RWPE2 (cell line): ENCODE data around the gene ZNF81.

Source experiments
- ATAC-seq: fragments of 200-7000 bp; cut with Tn5 transposase; 3 replicates; pipeline ENCODE4 v1.9.1; 2021; ENCODE audit warnings: low read depth
- DNase-seq: peaks from one replicate; pipeline ENCODE4 v3.0.0-alpha.2; 2020; ENCODE audit warnings: low spot score
- H3K27ac ChIP-seq: fragments of 450-650 bp; 2 replicates; pipeline ENCODE4 v1.5.1; 2017; ENCODE audit warnings: mild to moderate bottlenecking; ENCODE audit not compliant: poor library complexity, severe bottlenecking
- H3K27me3 ChIP-seq: fragments of 250-450 bp; sonication (Bioruptor Pico); 2 replicates; pipeline ENCODE4 v1.5.1; 2021; ENCODE audit warnings: mild to moderate bottlenecking, moderate library complexity; ENCODE audit not compliant: insufficient read depth, poor library complexity, severe bottlenecking
- H3K36me3 ChIP-seq: fragments of 250-450 bp; sonication (Bioruptor Pico); 2 replicates; pipeline ENCODE4 v1.5.1; 2020; ENCODE audit warnings: low read depth, mild to moderate bottlenecking, moderate library complexity
- H3K4me1 ChIP-seq: fragments of 250-450 bp; sonication (Bioruptor Pico); 2 replicates; pipeline ENCODE4 v1.5.1; 2021; ENCODE audit warnings: mild to moderate bottlenecking, moderate library complexity; ENCODE audit not compliant: insufficient read depth, poor library complexity, severe bottlenecking
- H3K4me3 ChIP-seq: fragments of 250-450 bp; sonication (Bioruptor Pico); 2 replicates; pipeline ENCODE4 v1.5.1; 2021; ENCODE audit warnings: mild to moderate bottlenecking, moderate library complexity; ENCODE audit not compliant: severe bottlenecking
- H3K9me3 ChIP-seq: fragments of 250-450 bp; sonication (Bioruptor Pico); 2 replicates; pipeline ENCODE4 v1.5.1; 2021; ENCODE audit warnings: mild to moderate bottlenecking, moderate library complexity; ENCODE audit not compliant: severe bottlenecking
- TF ChIP-seq, protein P1 (sequence below): fragments of 450-650 bp; IDR thresholded peaks from one replicate; pipeline ENCODE4 v1.5.1; 2017; ENCODE audit warnings: mild to moderate bottlenecking, moderate library complexity; ENCODE audit not compliant: poor library complexity, severe bottlenecking

The ZNF81 gene

DNA sequence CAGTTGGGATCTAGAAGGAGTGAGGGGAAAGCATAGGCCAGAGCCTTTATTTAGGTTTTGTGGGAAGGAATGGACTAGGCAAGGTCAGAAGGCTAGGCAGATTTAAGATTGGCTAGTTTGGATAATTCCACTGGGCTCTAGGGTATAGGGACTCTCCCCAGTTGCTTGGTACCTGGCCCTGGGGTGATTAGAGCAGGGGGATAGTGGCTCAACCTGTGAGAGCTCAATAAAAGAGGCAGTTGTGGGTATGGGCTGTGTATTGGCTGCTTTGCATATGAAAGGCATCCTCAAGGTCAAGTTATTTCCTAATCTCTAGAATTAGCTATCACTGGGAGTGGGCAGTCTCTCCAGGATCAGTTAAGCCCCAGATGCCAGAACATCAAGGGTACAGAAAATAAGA is 61.3 kb downstream of the ZNF81 start:
- H3K4me3 ChIP-seq: no peak overlapping the region
- H3K27me3 ChIP-seq: no peaks in the 10 kb centered on the region
- H3K36me3 ChIP-seq: no peaks in the 10 kb centered on the region
- H3K27ac ChIP-seq: no peak overlapping the region
- DNase-seq: no peak
- TF ChIP-seq, protein P1, sequence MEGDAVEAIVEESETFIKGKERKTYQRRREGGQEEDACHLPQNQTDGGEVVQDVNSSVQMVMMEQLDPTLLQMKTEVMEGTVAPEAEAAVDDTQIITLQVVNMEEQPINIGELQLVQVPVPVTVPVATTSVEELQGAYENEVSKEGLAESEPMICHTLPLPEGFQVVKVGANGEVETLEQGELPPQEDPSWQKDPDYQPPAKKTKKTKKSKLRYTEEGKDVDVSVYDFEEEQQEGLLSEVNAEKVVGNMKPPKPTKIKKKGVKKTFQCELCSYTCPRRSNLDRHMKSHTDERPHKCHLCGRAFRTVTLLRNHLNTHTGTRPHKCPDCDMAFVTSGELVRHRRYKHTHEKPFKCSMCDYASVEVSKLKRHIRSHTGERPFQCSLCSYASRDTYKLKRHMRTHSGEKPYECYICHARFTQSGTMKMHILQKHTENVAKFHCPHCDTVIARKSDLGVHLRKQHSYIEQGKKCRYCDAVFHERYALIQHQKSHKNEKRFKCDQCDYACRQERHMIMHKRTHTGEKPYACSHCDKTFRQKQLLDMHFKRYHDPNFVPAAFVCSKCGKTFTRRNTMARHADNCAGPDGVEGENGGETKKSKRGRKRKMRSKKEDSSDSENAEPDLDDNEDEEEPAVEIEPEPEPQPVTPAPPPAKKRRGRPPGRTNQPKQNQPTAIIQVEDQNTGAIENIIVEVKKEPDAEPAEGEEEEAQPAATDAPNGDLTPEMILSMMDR: no peak
- ATAC-seq: no peak
- H3K4me1 ChIP-seq: no peaks in the 10 kb centered on the region
- no peaks in the 10 kb centered on the region for H3K9me3 ChIP-seq

DNA sequence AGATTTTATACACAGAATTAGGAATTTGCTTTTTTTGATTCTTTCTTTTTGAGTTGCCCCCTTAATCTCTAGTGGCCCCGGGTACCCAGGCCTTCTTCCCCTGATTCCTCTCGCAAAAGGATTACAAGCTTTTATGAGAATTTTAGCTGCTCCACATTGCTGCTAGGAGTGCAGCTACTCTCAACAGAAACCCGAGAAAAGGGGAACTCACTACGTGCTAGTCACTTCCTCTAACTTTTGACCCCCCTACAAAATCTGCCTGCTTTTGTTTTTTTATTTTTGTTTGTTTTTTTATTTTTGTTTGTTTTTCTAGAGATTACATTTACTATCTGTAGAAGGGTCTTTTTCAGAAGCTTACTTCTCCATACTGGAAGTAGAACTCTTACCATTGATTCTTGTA is 64.1 kb downstream of the ZNF81 start:
- no peak for ATAC-seq
- Histone ChIP-seq H3K9me3 (no peaks in the 10 kb centered on the region), H3K36me3 (no peaks in the 10 kb centered on the region), H3K27me3 (no peaks in the 10 kb centered on the region), H3K4me3 (no peak overlapping the region), H3K4me1 (no peaks in the 10 kb centered on the region), H3K27ac (no peak overlapping the region)
- no peak for DNase-seq
- TF ChIP-seq, protein P1: no peak

DNA sequence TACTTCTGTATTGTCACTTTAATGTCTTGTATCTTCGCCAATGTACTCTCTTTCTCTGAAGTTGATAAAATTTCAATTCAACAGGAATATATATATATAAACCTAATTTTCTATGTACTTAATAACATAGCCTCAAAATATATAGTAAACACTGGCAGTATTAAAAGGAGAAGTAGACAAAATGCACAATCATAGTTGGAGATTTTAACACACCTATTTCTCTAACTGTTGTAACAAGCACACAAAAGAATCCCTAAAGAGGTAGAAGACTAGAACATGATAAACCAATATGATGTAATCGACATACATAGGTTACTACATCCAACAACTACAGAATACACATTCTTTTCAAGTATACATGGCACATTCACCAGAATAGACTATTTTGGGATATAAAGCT is 65.5 kb downstream of the ZNF81 start:
- no peaks in the 10 kb centered on the region for H3K9me3 ChIP-seq
- no peaks in the 10 kb centered on the region for H3K4me1 ChIP-seq
- H3K36me3 ChIP-seq: no peaks in the 10 kb centered on the region
- no peaks in the 10 kb centered on the region for H3K27me3 ChIP-seq
- no peak overlapping the region for H3K4me3 ChIP-seq
- ATAC-seq (no peak), DNase-seq (no peak)
- TF ChIP-seq, protein P1: no peak
- no peak overlapping the region for H3K27ac ChIP-seq

DNA sequence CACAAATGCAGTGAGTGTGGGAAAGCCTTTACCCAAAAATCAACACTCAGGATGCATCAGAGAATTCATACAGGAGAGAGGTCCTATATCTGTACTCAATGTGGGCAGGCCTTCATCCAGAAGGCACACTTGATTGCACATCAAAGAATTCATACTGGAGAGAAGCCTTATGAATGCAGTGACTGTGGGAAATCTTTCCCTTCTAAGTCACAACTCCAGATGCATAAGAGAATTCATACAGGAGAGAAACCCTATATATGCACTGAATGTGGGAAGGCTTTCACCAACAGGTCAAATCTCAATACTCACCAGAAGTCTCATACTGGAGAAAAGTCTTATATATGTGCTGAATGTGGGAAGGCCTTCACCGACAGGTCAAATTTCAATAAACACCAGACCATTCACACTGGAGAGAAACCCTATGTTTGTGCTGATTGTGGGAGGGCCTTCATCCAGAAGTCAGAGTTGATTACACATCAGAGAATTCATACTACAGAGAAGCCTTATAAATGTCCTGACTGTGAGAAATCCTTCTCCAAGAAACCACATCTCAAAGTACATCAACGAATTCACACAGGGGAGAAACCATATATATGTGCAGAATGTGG is 79.3 kb downstream of the ZNF81 start:
- TF ChIP-seq, protein P1: no peak
- no peaks in the 10 kb centered on the region for H3K36me3 ChIP-seq
- H3K27ac ChIP-seq: no peak overlapping the region
- no peak overlapping the region for H3K4me3 ChIP-seq
- no peaks in the 10 kb centered on the region for H3K27me3 ChIP-seq
- H3K9me3 ChIP-seq: no peaks in the 10 kb centered on the region
- DNase-seq (no peak), ATAC-seq (no peak)
- no peaks in the 10 kb centered on the region for H3K4me1 ChIP-seq

DNA sequence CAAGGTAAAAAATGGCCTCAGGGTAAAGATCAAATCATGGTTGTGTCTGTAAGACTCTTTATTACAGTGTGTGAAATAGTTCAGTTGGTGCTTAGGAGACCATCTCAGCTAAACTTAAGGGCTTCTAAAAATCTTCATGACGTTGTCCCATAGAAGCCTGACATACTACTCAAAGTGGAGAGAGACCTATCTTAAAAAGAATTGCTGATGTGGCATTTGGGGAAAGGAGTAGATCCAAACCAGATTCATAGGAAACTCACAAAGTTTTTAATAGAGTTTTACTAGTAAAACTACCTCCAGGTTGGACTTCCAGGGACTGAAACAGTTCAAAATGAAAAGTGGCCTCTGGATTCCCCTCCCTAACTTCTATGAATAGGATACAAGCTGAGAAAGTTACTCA is 81.6 kb downstream of the ZNF81 start:
- Histone ChIP-seq H3K27ac (no peak overlapping the region), H3K36me3 (no peaks in the 10 kb centered on the region), H3K4me3 (no peak overlapping the region), H3K27me3 (no peaks in the 10 kb centered on the region), H3K4me1 (no peaks in the 10 kb centered on the region), H3K9me3 (no peaks in the 10 kb centered on the region)
- TF ChIP-seq, protein P1: no peak
- ATAC-seq (no peak), DNase-seq (no peak)
